Fibroblast of lung (primary cell): ENCODE data around the gene KIAA1191.

Experiments used
- EZH2 ChIP-seq: IDR thresholded peaks from 2 replicates; pipeline ENCODE4 v1.5.1; 2012; ENCODE audit warnings: low read length, control low read depth, mild to moderate bottlenecking; ENCODE audit errors: missing control alignments
- TF ChIP-seq, protein P1 (sequence below), 2 donors: IDR thresholded peaks in 1 of 2; conservative IDR thresholded peaks in 1 of 2; 1 replicate in 1 of 2; 2 replicates in 1 of 2; pipeline ENCODE4 v1.5.1; 2011 to 2012; ENCODE audit warnings: low read length in 2 of 2, control low read depth in 1 of 2, inconsistent platforms in 1 of 2, low read depth in 1 of 2, mild to moderate bottlenecking in 1 of 2

DNA sequence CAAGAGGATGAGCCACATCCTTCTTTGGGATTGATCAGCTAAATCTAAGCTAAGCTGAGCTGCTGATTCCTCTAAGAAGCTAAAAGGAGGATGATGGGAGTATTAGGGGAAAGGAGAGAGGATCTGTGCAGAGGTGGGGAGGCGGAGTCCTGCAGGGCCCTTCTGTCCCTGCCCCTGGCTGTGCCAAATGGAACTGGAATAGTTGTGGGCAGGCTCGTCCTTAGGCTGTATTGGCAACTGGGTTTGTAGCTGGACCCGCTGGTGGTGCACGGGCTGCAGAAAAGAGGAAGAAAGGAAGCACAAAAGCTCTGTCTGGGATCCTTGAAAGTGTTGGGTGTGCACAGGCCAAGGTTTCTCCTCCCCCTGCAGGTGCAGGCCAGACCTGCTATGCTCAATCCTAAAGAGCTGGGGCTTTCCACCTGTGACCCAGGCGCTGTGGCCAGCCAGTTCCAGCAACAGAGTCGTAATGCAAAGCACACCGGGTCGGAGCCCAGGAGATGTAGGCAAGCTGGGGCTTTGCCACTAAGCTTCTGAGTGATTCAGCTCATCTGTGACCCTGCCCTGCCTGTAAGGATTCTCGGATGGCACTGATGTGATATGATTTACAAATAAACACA is 45.0 kb upstream of the KIAA1191 start:
- TF ChIP-seq, protein P1, sequence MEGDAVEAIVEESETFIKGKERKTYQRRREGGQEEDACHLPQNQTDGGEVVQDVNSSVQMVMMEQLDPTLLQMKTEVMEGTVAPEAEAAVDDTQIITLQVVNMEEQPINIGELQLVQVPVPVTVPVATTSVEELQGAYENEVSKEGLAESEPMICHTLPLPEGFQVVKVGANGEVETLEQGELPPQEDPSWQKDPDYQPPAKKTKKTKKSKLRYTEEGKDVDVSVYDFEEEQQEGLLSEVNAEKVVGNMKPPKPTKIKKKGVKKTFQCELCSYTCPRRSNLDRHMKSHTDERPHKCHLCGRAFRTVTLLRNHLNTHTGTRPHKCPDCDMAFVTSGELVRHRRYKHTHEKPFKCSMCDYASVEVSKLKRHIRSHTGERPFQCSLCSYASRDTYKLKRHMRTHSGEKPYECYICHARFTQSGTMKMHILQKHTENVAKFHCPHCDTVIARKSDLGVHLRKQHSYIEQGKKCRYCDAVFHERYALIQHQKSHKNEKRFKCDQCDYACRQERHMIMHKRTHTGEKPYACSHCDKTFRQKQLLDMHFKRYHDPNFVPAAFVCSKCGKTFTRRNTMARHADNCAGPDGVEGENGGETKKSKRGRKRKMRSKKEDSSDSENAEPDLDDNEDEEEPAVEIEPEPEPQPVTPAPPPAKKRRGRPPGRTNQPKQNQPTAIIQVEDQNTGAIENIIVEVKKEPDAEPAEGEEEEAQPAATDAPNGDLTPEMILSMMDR (conservative IDR thresholded peaks at IDR 0.05 in 1 of 2, IDR thresholded peaks at IDR 0.05 in 1 of 2; ENCODE audit: low read depth in 1 of 2, low read length in 2 of 2), result no peak
- TF ChIP-seq EZH2, result no peak
